Measurements from ENCODE around the gene MISP. TPM values are rescaled to one million over a fixed set of nuclear protein-coding genes. Genes with fewer than 3 reads are reported as not detected.

The MISP gene
- total and polyA plus RNA-seq, 2 of the 4 experiments (the other 2 are of a cell fraction): not detected

DNA sequence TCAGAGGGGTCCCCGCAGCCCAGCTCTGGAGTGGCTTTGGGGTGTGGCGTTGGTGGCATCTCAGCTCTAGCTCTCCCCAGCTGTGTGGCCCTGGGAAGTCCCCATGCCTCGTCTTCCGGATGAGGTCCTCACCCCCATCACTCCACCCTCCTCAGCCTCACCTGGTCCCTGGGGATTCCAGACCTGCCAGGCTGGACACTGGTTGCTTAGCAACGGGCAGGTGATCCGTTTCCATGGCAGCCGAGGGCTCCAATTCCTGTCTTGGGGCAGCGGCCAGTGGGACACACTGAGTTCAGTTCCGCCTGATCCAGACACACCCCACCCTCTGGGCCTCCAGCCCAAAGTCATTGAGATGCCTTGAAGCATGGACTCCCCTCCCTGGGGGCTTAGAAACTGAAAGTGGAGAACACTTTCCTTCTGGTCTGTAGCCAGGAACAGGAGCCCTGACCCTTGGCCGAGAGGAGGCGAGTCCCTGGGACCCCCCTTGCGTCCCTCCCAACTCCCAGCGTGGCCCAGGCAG is 7.7 kb upstream of the MISP start:
- POLR2A ChIA-PET (ENCODE audit: unreplicated experiment): no interaction called here
- H4K20me1 ChIP-seq (ENCODE audit: insufficient read depth, low read length): no peaks in the 10 kb centered on the region
- no peak overlapping the region for H3K27ac ChIP-seq (ENCODE audit: insufficient read depth, low read length)
- DNase-seq: no peak
- no peak overlapping the region for H3K23ac ChIP-seq (ENCODE audit: low read depth, low read length)
- no TSS peak for BruUV-seq (replicated peaks)
- H2AK9ac ChIP-seq (replicated peaks; ENCODE audit: low read depth, low read length, poor library complexity): no peak overlapping the region
- no peak overlapping the region for H4K5ac ChIP-seq (ENCODE audit: low read depth, low read length)
- no peak overlapping the region for H3K56ac ChIP-seq (ENCODE audit: extremely low read depth, insufficient read depth, low read length)
- no peaks in the 10 kb centered on the region for H3K9me1 ChIP-seq (ENCODE audit: insufficient read depth, low read length)
- no peak overlapping the region for H4K91ac ChIP-seq (ENCODE audit: insufficient read depth, low read depth, low read length)
- CTCF ChIA-PET: no interaction called here
- H3K4me1 ChIP-seq (ENCODE audit: control insufficient read depth, insufficient read depth, low read length): no peaks in the 10 kb centered on the region
- H2AFZ ChIP-seq (replicated peaks; ENCODE audit: low read length, poor library complexity): no peak overlapping the region
- no peak for ATAC-seq (ENCODE audit: low read depth)
- H3K4me3 ChIP-seq (ENCODE audit: insufficient read depth, low read depth, low read length): no peak overlapping the region
- intact Hi-C loops (cut with micrococcal nuclease) (no loop called here), in situ Hi-C loops (cut with MboI; ENCODE audit: low sequenced_read_pairs) (no loop called here), dilution Hi-C loops (cut with HindIII; ENCODE audit: low sequenced_read_pairs, unreplicated experiment) (no loop called here)
- no peak overlapping the region for H3K9ac ChIP-seq (ENCODE audit: low read depth, low read length)
- H3K14ac ChIP-seq (replicated peaks; ENCODE audit: low read depth, low read length): no peak overlapping the region
- no peaks in the 10 kb centered on the region for H3K27me3 ChIP-seq (ENCODE audit: control insufficient read depth, insufficient read depth, low read length)
- H3K9me3 ChIP-seq (ENCODE audit: control insufficient read depth, insufficient read depth, low read length): peaks cover 30% of the 10 kb centered on the region
- no peak overlapping the region for H2BK15ac ChIP-seq (ENCODE audit: low read depth, low read length)
- H3K4me2 ChIP-seq (ENCODE audit: low read depth, low read length): no peak overlapping the region
- H3K4ac ChIP-seq (ENCODE audit: low read depth, low read length): no peak overlapping the region
- peaks cover 6% of the 10 kb centered on the region; the same call in 1 of the 2 replicates for H3K36me3 ChIP-seq (ENCODE audit: control insufficient read depth, insufficient read depth, low read length)
- H2AK5ac ChIP-seq (ENCODE audit: low read depth, low read length): no peak overlapping the region
- WGBS, 2 experiments (ENCODE audit: extremely low coverage in 2 of 2, insufficient read length in 1 of 2): no CpG with 5 or more reads among the region's 13 CpGs
- H3K79me1 ChIP-seq (ENCODE audit: low read depth in 1 of 2, low read length in 2 of 2): no peaks in the 10 kb centered on the region
- TF ChIP-seq, protein P1, sequence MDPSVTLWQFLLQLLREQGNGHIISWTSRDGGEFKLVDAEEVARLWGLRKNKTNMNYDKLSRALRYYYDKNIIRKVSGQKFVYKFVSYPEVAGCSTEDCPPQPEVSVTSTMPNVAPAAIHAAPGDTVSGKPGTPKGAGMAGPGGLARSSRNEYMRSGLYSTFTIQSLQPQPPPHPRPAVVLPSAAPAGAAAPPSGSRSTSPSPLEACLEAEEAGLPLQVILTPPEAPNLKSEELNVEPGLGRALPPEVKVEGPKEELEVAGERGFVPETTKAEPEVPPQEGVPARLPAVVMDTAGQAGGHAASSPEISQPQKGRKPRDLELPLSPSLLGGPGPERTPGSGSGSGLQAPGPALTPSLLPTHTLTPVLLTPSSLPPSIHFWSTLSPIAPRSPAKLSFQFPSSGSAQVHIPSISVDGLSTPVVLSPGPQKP (IDR thresholded peaks at IDR 0.05; ENCODE audit: borderline replicate concordance, low read depth, low read length): no peak
- TF ChIP-seq, protein P2, sequence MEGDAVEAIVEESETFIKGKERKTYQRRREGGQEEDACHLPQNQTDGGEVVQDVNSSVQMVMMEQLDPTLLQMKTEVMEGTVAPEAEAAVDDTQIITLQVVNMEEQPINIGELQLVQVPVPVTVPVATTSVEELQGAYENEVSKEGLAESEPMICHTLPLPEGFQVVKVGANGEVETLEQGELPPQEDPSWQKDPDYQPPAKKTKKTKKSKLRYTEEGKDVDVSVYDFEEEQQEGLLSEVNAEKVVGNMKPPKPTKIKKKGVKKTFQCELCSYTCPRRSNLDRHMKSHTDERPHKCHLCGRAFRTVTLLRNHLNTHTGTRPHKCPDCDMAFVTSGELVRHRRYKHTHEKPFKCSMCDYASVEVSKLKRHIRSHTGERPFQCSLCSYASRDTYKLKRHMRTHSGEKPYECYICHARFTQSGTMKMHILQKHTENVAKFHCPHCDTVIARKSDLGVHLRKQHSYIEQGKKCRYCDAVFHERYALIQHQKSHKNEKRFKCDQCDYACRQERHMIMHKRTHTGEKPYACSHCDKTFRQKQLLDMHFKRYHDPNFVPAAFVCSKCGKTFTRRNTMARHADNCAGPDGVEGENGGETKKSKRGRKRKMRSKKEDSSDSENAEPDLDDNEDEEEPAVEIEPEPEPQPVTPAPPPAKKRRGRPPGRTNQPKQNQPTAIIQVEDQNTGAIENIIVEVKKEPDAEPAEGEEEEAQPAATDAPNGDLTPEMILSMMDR (conservative IDR thresholded peaks at IDR 0.05; ENCODE audit: low read depth, low read length): no peak
- TF ChIP-seq POLR2A (IDR thresholded peaks at IDR 0.05; ENCODE audit: low read depth, low read length) (no peak), RAD21 (IDR thresholded peaks at IDR 0.05; ENCODE audit: low read length) (no peak), CEBPB (IDR thresholded peaks at IDR 0.05; ENCODE audit: low read depth, low read length) (no peak), MAFK (IDR thresholded peaks at IDR 0.05; ENCODE audit: low read depth, low read length) (no peak), MAZ (IDR thresholded peaks at IDR 0.05; ENCODE audit: borderline replicate concordance, low read depth, low read length) (no peak), RFX5 (IDR thresholded peaks at IDR 0.05; ENCODE audit: low read depth, low read length) (no peak), CHD1 (IDR thresholded peaks at IDR 0.05; ENCODE audit: low read depth, low read length) (no peak), MXI1 (IDR thresholded peaks at IDR 0.05; ENCODE audit: borderline replicate concordance, low read depth, low read length) (no peak), SMC3 (IDR thresholded peaks at IDR 0.05; ENCODE audit: low read depth, low read length) (no peak), NFE2L2 (IDR thresholded peaks at IDR 0.05; ENCODE audit: low read depth, low read length) (no peak), FOS (IDR thresholded peaks at IDR 0.05; ENCODE audit: low read depth, low read length) (no peak), RCOR1 (IDR thresholded peaks at IDR 0.05; ENCODE audit: insufficient replicate concordance, low read length) (no peak)
- TF ChIP-seq, protein P3, sequence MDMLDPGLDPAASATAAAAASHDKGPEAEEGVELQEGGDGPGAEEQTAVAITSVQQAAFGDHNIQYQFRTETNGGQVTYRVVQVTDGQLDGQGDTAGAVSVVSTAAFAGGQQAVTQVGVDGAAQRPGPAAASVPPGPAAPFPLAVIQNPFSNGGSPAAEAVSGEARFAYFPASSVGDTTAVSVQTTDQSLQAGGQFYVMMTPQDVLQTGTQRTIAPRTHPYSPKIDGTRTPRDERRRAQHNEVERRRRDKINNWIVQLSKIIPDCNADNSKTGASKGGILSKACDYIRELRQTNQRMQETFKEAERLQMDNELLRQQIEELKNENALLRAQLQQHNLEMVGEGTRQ (IDR thresholded peaks at IDR 0.05; ENCODE audit: low read depth, low read length): no peak
- no peak overlapping the region for H2BK20ac ChIP-seq (ENCODE audit: low read depth, low read length)
- H2BK120ac ChIP-seq (ENCODE audit: low read depth, low read length): no peak overlapping the region
- H4K8ac ChIP-seq (ENCODE audit: low read depth in 2 of 2, low read length in 2 of 2): no peak overlapping the region
- H3K18ac ChIP-seq (ENCODE audit: low read depth, low read length): no peak overlapping the region
- H2BK5ac ChIP-seq (ENCODE audit: low read depth, low read length, poor library complexity, severe bottlenecking): no peak overlapping the region
